ENCODE data around the gene TRHDE.

DNA sequence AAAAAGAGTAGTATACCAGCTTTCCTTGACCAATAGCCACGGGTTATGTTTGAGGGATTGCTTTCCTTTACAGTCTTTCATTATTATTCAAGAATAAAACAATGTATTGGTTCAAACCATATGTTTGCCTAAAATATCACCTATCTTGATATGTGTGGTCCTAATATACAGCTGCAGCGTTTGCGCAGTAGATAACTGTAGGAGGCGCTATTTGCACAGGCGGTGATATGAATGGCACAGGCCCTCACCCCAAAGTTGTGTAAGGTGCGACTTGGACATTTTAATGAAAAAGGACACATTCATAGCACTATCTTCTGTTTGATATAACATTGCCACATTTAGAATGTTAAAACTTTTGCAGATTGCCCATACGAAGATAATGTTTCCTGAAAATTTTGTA, 298.4 kb downstream of the TRHDE start:
- TF ChIP-seq, protein P1, sequence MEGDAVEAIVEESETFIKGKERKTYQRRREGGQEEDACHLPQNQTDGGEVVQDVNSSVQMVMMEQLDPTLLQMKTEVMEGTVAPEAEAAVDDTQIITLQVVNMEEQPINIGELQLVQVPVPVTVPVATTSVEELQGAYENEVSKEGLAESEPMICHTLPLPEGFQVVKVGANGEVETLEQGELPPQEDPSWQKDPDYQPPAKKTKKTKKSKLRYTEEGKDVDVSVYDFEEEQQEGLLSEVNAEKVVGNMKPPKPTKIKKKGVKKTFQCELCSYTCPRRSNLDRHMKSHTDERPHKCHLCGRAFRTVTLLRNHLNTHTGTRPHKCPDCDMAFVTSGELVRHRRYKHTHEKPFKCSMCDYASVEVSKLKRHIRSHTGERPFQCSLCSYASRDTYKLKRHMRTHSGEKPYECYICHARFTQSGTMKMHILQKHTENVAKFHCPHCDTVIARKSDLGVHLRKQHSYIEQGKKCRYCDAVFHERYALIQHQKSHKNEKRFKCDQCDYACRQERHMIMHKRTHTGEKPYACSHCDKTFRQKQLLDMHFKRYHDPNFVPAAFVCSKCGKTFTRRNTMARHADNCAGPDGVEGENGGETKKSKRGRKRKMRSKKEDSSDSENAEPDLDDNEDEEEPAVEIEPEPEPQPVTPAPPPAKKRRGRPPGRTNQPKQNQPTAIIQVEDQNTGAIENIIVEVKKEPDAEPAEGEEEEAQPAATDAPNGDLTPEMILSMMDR (optimal IDR thresholded peaks at IDR 0.05 in 1 of 3, IDR thresholded peaks at IDR 0.05 in 1 of 3, conservative IDR thresholded peaks at IDR 0.05 in 1 of 3; ENCODE audit: extremely low read depth in 1 of 3, insufficient read depth in 2 of 3, low read length in 3 of 3): no peak
- TF ChIP-seq EZH2 (IDR thresholded peaks at IDR 0.05; ENCODE audit: low read length): no peak
